GM18517 (cell line): Measurements from ENCODE around the gene LRRC41.
"Not testable (repeated sequence)": the region's sequence is repeated elsewhere in the genome, so short reads cannot be mapped to it uniquely, and the experiment has no call there.

Experiments used
- ATAC-seq: cut with Tn5 transposase; IDR thresholded peaks from one replicate; pipeline ENCODE4 v1.9.1; 2021; ENCODE audit warnings: mild to moderate bottlenecking, moderate library complexity; ENCODE audit not compliant: unreplicated experiment

Gene LRRC41, protein sequence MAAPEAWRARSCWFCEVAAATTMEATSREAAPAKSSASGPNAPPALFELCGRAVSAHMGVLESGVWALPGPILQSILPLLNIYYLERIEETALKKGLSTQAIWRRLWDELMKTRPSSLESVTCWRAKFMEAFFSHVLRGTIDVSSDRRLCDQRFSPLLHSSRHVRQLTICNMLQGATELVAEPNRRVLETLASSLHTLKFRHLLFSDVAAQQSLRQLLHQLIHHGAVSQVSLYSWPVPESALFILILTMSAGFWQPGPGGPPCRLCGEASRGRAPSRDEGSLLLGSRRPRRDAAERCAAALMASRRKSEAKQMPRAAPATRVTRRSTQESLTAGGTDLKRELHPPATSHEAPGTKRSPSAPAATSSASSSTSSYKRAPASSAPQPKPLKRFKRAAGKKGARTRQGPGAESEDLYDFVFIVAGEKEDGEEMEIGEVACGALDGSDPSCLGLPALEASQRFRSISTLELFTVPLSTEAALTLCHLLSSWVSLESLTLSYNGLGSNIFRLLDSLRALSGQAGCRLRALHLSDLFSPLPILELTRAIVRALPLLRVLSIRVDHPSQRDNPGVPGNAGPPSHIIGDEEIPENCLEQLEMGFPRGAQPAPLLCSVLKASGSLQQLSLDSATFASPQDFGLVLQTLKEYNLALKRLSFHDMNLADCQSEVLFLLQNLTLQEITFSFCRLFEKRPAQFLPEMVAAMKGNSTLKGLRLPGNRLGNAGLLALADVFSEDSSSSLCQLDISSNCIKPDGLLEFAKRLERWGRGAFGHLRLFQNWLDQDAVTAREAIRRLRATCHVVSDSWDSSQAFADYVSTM

DNA sequence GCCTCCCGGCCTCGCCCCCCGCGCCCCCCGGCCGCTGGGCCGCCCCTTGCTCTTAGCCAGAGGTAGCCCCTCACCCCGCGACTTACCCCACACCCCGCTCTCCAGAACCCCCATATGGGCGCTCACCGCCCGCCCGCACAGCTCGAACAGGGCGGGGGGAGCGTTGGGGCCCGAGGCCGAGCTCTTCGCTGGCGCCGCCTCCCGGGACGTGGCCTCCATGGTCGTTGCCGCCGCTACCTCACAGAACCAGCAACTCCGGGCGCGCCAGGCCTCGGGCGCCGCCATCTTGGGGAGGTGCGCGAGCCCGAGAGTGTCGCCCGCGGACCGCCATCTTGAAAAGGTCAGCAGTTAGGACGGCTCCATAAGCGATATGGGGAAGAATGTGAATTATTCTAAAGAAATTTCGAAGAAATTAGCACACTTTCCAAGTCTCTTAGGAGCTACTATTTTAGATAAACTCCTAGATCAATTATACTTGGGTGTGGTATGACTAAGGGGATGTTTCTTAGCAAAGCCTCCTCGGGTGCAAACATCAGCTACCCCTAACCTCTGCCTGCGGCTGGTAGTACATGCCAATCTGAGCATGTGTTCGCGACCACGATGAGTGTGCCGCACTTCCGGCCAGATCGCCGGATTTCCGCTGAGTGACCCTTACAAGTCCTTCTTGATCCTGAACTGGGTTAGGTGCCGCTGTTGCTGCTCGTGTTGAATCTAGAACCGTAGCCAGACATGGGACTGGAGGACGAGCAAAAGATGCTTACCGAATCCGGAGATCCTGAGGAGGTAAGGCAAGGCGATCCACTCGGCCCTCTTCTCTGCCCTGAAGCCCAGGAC, at the start of gene LRRC41, which contains the start of gene UQCRH:
Gene LRRC41 (minus strand): TSS at position 579 of the 834 bp plus-strand sequence. CDS start 294 bp downstream, at position 285.
Gene UQCRH (plus strand): TSS at position 661 of the 834 bp plus-strand sequence. CDS start 69 bp downstream, at position 730.
- ATAC-seq: peak; percentile 84

DNA sequence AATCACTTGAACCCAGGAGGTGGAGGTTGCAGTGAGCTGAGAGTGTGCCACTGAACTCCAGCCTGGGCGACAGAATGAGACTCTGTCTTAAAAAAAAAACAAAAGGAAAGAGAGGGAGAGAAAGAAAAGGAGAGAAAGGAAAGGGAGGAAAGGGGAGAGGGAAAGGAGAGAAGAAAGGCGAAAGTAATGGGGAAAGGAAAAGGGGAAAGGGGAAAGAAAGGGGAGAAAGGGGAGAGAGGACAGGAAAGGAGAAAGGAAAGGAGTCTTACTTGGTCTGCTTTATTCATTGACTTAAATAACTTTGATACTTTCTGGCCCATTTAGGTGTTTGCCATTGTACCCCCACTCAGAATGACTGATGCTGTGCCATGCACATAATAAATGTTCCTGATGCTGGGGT, 48.9 kb upstream of the LRRC41 start:
- ATAC-seq: no peak

DNA sequence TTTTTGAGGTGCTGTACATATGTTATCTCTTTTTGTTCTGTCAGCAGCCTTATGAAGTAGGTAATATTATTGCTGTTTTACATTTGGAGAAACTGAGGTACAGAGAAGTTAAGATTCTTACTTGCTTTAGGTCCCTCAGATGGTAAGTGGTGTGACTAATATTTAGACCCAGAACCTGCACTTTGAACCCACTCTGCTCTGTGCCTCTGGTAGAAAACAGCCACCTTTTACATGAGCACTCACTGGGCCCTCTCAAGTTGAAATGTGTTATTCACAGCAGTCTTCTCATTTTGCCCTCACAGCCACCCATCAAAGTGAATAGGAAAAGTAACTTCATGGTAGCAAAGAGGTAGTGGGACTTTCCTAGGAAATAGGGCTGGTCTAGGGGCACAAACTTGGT, 41.9 kb upstream of the LRRC41 start:
- ATAC-seq: no peak

DNA sequence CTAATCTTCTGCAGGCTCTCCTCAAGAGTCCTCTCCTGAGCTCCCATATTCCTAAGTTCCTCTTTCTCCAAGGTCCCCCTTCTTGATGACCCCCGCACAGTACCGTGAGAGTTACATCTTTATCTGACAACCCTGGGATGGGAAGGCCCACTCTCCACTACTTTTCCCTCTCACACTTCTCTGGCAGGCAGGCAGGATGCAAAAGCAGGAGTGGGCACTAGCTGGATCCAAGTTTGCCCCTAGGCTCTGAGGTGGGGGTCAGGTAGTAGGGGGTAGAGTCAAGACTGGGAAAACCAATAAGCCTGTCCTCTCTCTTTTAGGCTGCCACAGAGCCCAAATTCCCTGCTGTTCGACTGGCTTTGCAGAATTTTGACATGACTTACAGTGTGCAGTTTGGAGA, 41.1 kb upstream of the LRRC41 start:
- no peak for ATAC-seq

DNA sequence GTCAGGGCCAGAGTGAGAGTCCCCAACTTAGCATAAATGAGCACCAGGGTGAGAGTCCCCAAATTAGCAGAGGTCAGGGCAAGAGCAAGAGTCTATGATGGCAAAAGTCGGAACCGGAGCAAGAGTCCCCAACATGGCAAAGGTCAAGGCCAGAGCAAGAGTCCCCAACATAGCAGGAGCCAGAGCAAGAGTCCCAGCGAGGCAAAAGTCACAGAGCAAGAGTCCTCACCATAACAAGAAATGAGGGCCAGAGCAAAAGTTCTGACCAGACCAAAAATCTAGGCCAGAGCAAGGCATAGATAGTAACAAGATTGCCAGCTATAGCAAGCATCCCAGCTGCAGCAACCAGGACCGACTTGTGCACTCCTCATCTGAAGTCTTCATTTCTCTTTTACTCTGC, 40.3 kb upstream of the LRRC41 start:
- ATAC-seq: no peak

DNA sequence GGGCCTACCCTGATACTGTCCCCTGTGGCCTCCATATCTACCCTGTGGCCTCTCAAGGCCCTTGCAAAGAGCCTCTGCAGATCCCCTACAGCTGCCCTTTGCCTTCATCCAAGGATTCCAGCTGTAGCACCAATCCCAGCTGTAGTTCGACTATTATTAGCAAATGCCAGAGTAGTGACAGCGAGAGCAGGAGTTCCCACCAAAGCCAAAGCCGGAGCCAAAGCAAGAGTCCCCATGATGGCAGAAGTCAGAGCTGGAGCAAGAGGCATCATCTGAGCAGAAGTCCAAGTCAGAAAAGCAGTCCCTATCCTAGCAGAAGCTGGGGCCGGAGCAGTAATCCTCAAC, 39.9 kb upstream of the LRRC41 start:
- ATAC-seq: no peak

DNA sequence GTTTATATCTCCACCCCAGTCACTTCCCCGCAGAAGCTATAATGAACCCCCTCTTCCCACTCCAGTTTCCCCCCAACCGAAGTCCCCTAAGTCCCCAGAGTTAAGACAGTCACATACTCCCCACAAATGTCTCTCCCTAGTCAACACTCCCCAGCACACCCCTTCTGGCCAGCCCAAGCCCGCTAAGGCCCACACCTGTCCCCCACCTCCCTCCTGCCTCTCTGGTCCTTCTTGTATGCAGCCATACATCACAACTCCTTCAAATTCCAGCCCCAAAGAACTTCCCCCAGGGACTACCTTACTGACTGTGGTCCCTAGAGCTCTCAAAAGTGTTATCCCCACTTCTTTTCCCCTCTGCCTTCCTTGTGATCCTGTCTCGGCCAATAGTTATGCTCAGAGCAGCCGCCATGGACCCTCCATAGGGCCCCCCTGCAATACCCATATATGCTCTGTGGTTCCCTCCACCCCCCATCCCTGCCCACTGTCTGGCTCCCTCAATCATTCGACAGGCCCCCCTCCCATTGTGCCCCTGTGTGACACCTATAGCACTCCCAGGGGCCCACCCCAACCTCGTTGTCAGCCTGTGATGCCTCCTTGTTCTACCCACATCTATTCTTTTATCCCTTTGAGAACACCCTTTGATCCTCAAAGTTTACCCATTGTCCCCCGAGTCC, 39.4 kb upstream of the LRRC41 start:
- no peak for ATAC-seq

DNA sequence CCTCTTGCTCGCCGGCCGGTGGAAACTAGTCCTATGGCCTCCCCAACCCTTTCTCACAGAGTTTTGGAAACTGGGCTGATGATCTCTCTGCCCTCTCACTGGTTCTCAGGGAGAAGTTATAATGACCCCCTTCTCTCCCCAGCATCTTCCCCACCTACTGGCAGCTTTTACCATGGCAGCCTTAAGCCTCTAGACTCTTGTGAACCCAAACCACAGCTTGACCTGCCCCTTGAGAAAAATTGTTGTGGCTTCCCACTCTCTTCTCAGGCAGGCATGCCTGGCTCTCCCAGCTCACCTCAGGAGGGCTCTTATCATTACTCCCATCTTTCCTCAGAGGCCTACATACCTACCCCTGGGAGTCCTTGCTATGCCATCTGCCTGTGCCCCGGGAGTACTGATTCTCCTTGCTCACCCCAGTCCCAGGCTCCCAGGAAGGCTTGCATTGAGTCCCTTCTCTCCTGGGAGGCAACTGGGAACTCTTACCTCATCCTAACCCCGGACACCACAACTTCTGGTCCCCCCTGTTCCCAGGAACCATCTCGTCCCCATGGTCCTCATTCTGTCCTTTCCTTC, 38.8 kb upstream of the LRRC41 start:
- ATAC-seq: no peak

DNA sequence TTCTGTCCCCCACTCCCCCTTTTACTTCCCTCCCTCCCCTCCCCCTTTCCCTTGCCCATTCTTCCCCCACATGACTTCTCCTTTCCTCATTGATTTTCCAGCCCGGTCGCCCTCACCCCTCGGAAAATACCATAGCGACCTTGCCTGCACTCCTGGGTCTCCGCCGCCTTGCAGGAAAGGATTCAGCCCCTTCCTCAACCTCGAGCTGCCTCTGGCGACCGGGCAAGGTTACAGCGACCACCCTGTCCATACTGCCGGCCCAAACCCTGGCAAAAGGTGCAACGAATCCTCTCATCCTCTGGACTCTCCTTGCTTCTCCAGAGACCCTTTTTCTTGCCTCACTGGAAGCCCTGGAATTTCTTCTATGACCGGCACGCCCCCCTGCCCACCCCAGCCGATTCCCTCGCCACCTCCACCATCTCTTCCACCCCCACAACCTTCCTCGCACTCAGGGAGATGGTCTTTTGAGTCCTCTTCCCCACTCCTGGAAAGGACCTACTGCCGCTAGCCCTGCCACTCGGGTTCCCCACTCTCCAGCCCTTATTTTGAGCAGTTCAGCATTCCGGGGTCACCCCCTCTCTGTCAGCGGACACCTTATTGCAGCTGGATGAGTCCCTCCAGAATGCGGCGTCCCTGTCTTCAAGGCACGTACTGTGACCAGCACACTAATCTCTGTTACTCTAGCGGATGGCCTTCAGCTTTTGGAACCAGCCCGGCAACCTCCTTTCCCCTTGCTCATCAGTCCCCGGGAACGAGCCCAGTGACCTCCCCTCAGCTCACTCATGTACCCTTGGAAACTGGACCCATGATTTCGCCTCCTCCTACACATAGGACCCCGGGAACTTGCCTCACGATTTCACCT, 38.0 kb upstream of the LRRC41 start:
- ATAC-seq: no peak

DNA sequence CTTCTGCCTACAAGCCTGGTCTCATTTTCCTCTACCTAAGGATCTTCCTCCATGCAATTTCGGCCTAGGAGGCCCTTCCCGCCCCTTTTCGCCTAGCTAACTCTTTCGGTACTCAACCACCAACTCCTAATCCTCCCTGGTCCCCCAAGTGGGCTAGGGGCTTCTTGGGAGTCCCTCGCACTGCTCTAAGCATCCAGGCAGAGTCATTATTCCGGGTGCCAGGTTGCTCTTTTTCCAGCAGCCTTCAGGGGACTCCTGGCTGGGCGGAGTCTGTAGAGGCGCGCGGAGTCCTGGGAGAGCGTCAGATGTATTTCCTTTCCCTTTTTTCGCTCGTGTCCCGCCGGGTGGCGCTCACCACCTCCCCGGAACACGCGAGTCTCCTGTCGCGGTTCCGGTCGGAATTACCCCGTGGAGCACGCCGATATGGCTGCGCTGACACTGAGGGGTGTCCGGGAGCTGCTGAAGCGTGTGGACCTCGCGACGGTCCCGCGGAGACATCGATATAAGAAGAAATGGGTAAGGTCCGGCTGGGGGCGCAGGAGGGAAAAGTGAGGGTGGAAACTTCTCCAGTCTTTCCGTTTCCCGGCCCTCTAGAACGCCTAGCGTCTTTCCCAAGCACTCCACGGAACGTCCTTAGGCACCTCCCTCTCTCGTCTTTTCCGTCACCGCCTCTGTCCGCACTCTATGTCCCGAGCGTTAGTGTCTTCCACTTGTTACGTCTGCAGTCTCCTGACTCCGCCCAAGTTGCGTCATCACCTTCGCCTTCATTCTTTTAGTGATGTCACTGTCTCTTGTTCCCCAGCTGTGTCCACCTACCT, 37.2 kb upstream of the LRRC41 start, which contains the start of gene NSUN4:
Gene NSUN4 (plus strand): TSS at position 404 of the 818 bp plus-strand sequence. CDS start 20 bp downstream, at position 424.
- peak; percentile 66 for ATAC-seq

DNA sequence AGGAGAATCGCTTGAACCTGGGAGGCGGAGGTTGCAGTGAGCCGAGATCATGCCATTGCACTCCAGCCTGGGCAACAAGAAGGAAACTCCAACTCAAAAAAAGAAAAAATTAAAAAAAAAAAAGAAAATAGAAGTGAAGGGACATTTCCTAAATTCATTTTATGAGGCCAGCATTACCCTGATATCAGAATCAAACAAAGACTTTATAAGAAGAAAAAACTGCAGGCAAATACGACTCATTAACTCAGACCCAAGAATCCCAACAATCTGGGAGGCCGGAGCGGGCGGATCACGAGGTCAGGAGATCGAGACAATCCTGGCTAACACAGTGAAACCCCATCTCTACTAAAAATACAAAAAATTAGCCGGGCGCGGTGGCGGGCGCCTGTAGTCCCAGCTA, 34.0 kb upstream of the LRRC41 start:
- ATAC-seq: not testable (repeated sequence)

DNA sequence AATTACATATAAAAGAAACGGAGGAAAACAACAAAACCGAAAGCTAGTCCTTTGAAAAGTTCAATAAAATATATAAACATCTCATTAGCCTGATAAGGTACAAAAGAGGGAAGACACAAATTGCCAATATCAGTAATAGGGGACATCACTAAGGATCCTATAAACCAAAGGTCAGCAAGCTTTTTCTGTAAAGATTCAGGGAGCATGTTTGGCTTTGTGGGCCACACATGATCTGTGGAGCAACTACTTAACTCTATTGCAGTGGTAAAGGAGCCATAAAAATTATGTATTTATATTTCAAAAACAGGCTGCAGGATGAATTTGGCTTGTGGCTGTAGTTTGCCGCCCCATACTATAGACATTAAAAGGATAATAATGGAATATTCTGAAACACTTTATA, 31.7 kb upstream of the LRRC41 start:
- ATAC-seq: no peak

DNA sequence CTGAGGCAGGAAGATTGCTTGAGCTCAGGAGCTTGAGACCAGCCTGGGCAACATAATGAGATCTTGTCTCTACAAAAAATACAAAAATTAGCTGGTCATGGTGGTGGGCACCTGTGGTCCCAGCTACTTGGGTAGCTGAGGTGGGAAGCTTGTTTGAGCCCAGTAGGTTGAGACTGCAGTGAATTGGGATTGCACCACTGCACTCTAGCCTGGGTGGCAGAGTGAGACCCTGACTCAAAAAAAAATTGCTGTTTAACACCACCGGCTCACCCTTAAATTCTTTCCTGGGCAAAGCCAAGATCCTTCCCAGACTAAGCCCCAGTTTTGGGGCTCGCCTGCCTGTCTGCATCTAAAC, 30.6 kb upstream of the LRRC41 start:
- peak; percentile 5 for ATAC-seq

DNA sequence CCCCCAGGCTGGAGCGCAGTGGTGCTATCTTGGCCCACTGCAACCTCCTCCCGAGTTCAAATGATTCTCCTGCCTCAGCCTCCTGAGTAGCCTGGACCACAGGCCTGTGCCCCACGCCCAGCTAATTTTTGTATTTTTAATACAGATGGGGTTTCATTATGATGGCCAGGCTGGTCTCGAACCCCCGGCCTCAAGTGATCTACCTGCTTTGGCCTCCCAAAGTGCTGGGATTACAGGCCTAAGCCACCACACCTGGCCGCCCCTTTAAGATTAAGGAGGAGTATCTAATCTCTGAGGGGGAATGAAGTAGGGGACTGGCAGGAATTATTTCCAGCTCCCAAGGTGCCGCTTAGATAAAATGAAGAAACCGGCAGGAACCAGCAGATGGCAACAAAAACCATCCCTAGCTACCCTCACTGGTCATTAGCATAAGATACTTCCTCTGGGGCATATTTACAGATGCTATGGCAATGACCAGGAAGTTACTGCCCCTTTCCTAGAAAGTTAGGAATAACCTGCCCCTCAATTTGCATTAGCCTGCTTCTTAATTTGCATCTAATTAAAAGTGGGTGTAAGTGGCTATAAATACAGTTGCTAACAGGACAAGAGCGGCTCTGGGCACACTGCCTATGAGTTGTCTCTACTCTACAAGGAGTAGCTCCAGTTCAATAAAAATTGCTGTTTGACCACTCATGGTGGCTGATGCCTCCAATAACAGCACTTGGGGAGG, 30.0 kb upstream of the LRRC41 start:
- ATAC-seq: peak; percentile 43

DNA sequence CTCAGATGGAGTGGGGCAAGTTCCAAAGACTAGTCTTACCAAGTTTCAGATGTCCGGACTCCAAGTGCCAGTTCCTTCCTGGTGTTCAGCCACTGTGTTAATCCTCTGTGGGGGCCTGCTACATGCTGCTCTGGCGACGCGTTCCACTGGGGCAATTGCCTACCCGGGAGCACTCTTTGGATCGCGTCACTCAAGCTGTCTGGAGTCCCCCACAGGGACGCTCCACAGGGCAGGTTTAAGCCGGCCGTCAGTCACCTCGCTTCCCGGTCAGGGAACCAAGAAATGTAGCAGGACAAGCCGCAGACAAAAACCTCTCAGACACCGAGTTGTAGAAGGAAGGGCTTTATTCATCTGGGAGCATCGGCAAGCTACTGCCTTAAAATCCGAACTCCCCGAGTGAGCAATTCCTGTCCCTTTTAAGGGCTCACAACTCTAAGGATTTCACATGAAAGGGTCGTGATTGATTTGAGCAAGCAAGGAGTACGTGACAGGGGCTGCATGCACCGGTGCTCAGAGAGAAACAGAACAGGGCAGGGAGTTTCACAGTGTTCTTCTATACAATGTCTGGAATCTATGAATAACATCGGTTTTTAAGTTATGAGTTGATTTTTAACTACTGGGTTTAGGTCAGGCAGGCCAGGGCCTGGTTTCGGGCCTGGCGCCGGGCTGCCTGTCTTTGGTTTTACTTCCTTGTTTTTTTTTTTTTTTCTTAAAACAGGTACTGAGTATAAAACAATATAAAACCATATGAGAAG, 28.5 kb upstream of the LRRC41 start:
- ATAC-seq: peak; percentile 46

DNA sequence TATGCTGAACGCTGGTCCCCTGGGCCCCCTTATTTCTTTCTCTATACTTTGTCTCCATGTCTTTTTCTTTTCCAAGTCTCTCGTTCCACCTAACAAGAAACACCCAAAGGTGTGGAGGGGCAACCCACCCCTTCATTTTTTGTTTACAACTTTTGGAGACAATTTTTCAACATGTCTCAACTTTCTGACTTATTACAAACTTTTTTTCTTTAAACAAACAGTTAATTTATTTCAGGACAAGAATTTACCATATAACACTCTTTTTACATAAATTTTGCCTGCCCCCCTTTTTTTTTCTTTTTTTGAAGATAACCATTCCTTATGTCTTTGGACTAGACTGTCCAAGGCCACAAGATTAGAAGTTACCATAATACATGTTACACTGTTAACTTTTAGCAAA, 27.0 kb upstream of the LRRC41 start:
- not testable (repeated sequence) for ATAC-seq

DNA sequence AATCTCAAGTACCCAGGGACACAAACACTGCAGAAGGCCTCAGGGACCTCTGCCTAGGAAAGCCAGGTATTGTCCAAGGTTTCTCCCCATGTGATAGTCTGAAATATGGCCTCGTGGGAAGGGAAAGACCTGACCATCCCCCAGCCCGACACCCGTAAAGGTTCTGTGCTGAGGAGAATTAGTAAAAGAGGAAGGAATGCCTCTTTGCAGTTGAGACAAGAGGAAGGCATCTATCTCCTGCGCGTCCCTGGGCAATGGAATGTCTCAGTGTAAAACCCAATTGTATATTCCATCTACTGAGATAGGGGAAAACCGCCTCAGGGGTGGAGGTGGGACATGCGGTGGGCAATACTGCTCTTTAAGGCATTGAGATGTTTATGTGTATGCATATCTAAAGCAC, 26.4 kb upstream of the LRRC41 start:
- not testable (repeated sequence) for ATAC-seq
